Osteoblast (primary cell): Measurements from ENCODE around the gene MECP2. TPM values are rescaled to one million over a fixed set of nuclear protein-coding genes. Genes with fewer than 3 reads are reported as not detected.
A peak's percentile ranks its signal among the peaks of the same experiment; 100 is the strongest.
"Not testable (repeated sequence)": the region's sequence is repeated elsewhere in the genome, so short reads cannot be mapped to it uniquely, and the experiment has no call there.

ENCODE experiments used
- DNase-seq: peaks from one replicate; pipeline ENCODE4 v3.0.0; 2011; ENCODE audit warnings: low spot score, mixed read lengths; ENCODE audit not compliant: insufficient read length; ENCODE audit errors: missing footprints
- H2AFZ ChIP-seq: 2 replicates; pipeline ENCODE4 v1.6.0; 2011; ENCODE audit warnings: mild to moderate bottlenecking, low read length
- H3K27ac ChIP-seq: 2 replicates; pipeline ENCODE4 v1.5.1; 2011; ENCODE audit warnings: mild to moderate bottlenecking, low read depth, low read length, moderate library complexity
- H3K27me3 ChIP-seq: 2 replicates; pipeline ENCODE4 v1.6.0; 2012; ENCODE audit warnings: mild to moderate bottlenecking, control low read depth, inconsistent platforms, low read length, moderate library complexity; ENCODE audit not compliant: insufficient read depth
- H3K36me3 ChIP-seq: 2 replicates; pipeline ENCODE4 v1.5.1; 2011; ENCODE audit warnings: mild to moderate bottlenecking, low read length, control low read depth, moderate library complexity; ENCODE audit not compliant: insufficient read depth
- H3K4me1 ChIP-seq: 2 replicates; pipeline ENCODE4 v1.5.1; 2011; ENCODE audit warnings: mild to moderate bottlenecking, low read length, control low read depth, moderate library complexity; ENCODE audit not compliant: insufficient read depth
- H3K4me2 ChIP-seq: 2 replicates; pipeline ENCODE4 v1.6.0; 2011; ENCODE audit warnings: mild to moderate bottlenecking, low read length; ENCODE audit not compliant: insufficient read depth
- H3K4me3 ChIP-seq: fragments of 200-600 bp; sonication (generic); 3 replicates; pipeline ENCODE4 v1.5.1; 2012; ENCODE audit warnings: mild to moderate bottlenecking, low read length, inconsistent platforms; ENCODE audit not compliant: insufficient read depth
- H3K79me2 ChIP-seq: 2 replicates; pipeline ENCODE4 v1.6.0; 2012; ENCODE audit warnings: mild to moderate bottlenecking, low read length, control low read depth, inconsistent platforms; ENCODE audit not compliant: insufficient read depth
- H3K9me3 ChIP-seq: 2 replicates; pipeline ENCODE4 v1.5.1; 2011; ENCODE audit warnings: low read depth, low read length, control low read depth
- H4K20me1 ChIP-seq: 2 replicates; pipeline ENCODE4 v1.6.0; 2012; ENCODE audit warnings: mild to moderate bottlenecking, low read length, control low read depth; ENCODE audit not compliant: insufficient read depth
- total RNA-seq: library from RNA; depleted of rRNA; stranded (reverse); fragments of >200 nt; gene quantifications from 2 replicates; pipeline ENCODE4 v1.2.3, GENCODE V29; 2012
- TF ChIP-seq, protein P1 (sequence below): IDR thresholded peaks from 2 replicates; pipeline ENCODE4 v1.5.1; 2011; ENCODE audit warnings: mild to moderate bottlenecking, low read depth, low read length, moderate library complexity; ENCODE audit errors: extremely low read depth

MECP2 gene
- 31.1 and 33.3 TPM in 2 replicates for total RNA-seq

DNA sequence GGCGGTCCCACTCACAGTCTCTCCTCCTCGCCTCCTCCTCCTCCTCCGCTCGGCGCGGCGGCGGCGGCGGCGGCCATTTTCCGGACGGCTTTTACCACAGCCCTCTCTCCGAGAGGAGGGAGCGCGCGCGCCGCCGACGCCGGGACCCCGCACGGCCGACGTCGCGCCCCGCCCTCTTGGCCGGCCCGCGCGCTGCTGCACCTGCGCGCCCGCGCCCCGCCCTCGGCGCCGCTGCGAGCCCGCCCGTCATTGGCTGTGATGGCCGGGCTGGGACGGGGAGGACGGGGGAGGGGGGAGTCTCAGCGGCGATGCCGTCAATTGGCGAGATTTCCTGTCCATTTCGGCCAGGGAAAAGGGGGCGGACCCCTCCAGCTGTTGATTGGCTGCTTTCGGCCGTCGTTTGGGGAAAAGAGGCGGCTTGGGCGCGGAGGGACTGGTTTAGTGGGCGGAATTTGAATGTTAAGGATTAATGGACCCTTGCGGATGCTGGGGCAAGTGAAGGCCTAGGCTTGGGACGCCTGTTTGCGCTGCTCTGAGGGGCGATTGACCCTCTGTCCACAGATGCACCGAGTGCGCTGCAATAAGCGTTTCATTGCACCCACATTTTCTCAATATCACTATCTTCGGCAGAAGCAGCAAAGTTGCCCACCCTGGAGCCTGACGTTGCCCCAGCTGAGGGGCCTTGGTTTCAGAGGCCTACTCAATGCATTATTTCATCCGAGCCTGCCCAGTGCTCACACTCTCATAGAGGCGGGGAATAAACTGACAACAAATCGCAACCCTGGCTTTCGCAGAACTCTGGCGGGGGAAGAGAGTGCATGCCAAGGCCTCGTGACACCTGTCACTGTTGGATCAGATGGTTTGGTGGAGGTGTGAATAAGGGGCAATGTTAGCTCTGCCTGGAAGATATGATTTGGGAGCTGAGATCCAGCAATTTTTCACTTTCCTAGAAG, at the start of gene MECP2:
Gene MECP2, minus strand, starts transcription at position 129 of the 953 bp plus-strand sequence.
- peak; percentile 99 for DNase-seq
- Histone ChIP-seq H3K36me3 (no peaks in the 10 kb centered on the region), H3K4me2 (peak within 1 kb of the TSS; percentile 96), H3K27ac (peak within 1 kb of the TSS; percentile 83), H3K9me3 (no peaks in the 10 kb centered on the region), H3K27me3 (peaks cover 12% of the 10 kb centered on the region), H3K4me3 (peak within 1 kb of the TSS; percentile 82), H4K20me1 (peaks cover 31% of the 10 kb centered on the region), H3K79me2 (peaks cover 37% of the 10 kb centered on the region), H2AFZ (peak within 1 kb of the TSS; percentile 93), H3K4me1 (peaks cover 24% of the 10 kb centered on the region)
- TF ChIP-seq, protein P1, sequence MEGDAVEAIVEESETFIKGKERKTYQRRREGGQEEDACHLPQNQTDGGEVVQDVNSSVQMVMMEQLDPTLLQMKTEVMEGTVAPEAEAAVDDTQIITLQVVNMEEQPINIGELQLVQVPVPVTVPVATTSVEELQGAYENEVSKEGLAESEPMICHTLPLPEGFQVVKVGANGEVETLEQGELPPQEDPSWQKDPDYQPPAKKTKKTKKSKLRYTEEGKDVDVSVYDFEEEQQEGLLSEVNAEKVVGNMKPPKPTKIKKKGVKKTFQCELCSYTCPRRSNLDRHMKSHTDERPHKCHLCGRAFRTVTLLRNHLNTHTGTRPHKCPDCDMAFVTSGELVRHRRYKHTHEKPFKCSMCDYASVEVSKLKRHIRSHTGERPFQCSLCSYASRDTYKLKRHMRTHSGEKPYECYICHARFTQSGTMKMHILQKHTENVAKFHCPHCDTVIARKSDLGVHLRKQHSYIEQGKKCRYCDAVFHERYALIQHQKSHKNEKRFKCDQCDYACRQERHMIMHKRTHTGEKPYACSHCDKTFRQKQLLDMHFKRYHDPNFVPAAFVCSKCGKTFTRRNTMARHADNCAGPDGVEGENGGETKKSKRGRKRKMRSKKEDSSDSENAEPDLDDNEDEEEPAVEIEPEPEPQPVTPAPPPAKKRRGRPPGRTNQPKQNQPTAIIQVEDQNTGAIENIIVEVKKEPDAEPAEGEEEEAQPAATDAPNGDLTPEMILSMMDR: no peak

DNA sequence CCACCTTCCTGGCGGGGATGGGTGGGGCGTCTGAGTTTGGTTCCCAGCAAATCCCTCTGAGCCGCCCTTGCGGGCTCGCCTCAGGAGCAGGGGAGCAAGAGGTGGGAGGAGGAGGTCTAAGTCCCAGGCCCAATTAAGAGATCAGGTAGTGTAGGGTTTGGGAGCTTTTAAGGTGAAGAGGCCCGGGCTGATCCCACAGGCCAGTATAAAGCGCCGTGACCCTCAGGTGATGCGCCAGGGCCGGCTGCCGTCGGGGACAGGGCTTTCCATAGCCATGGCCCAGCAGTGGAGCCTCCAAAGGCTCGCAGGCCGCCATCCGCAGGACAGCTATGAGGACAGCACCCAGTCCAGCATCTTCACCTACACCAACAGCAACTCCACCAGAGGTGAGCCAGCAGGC, 46.5 kb upstream of the MECP2 start, which contains the start of gene OPN1LW:
Gene OPN1LW, plus strand, starts transcription at position 234 of the 400 bp plus-strand sequence. Its CDS starts 41 bp downstream, at position 275.
- H3K27me3 ChIP-seq, H4K20me1 ChIP-seq, H3K4me1 ChIP-seq, H3K4me3 ChIP-seq, H3K79me2 ChIP-seq, H3K9me3 ChIP-seq, DNase-seq, H3K27ac ChIP-seq, H2AFZ ChIP-seq, H3K36me3 ChIP-seq, H3K4me2 ChIP-seq: not testable (repeated sequence)

DNA sequence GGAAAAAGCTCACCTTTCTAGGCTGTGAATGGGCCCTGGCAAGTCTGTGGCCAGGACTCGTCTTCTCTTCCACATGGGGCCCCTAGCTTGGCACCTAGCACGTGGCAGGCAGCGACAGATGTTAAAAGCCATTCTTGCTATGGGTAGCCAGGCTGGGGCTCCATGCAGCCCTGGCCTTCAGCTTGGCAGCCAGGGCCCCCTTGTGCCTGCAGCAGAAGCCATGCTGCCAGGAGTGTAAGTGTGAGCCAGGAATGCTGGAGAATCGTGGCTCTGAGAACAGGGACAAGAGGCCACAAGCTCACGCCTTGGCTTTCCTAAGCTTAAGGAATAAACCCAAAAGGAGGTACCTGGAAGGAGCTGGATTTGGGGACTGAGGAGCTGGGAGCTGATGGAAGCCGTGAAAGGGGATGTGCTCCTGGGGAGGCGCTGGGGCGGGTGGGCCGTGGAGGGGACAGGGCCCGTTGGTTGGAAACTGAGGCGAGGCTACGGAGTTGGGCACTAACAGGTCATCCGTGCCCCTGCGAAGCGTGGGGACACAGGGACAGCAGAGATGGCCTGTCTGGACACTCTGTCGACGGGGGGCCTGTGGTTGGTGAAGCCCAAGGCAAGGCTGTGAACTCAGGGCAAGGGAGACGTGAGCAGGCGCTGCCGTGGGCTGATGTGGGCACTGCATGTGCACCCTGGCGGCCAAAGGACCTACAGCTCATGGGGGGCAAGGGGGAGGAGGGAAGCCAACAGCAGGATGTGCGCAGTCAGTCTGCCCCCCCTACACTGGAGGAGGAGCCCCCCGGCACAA, 45.6 kb upstream of the MECP2 start:
- Histone ChIP-seq H2AFZ (no peak overlapping the region), H3K79me2 (no peaks in the 10 kb centered on the region), H4K20me1 (no peaks in the 10 kb centered on the region), H3K4me3 (no peak overlapping the region), H3K27ac (no peak overlapping the region), H3K4me1 (no peaks in the 10 kb centered on the region), H3K4me2 (no peak overlapping the region), H3K9me3 (no peaks in the 10 kb centered on the region), H3K27me3 (peaks cover 11% of the 10 kb centered on the region), H3K36me3 (no peaks in the 10 kb centered on the region)
- peak; percentile 68 for DNase-seq
- TF ChIP-seq, protein P1: no peak

DNA sequence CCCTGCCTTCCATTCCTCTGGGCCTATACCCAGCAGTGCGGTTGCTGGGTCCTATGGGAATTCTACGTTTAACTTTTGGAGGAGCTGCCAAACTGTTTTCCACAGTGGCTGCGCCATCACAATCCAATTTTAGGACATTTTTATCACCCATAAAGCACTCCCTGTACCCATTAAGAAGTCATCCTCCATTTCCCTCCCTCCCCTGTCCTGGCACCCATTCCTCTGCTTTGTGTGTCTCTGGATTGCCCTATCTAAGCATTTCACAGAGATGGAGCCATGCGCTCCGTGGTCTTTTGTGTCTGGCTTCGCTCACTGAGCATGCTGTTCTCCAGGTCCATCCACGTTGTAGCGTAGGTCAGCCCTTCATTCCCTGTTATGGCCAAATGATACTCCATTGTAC, 44.9 kb upstream of the MECP2 start:
- H3K4me3 ChIP-seq: no peak overlapping the region
- no peak overlapping the region for H3K27ac ChIP-seq
- no peaks in the 10 kb centered on the region for H4K20me1 ChIP-seq
- no peaks in the 10 kb centered on the region for H3K9me3 ChIP-seq
- TF ChIP-seq, protein P1: no peak
- no peak overlapping the region for H2AFZ ChIP-seq
- DNase-seq: peak; percentile 47
- no peaks in the 10 kb centered on the region for H3K79me2 ChIP-seq
- H3K27me3 ChIP-seq: peaks cover 11% of the 10 kb centered on the region
- H3K4me1 ChIP-seq: no peaks in the 10 kb centered on the region
- no peak overlapping the region for H3K4me2 ChIP-seq
- no peaks in the 10 kb centered on the region for H3K36me3 ChIP-seq
